Kidney capillary endothelial cell (primary cell): ENCODE data around the gene NFATC4.

ENCODE experiments used
- DNase-seq: peaks from one replicate; pipeline ENCODE4 v3.0.0-alpha.2; 2018; ENCODE audit warnings: low spot score

The NFATC4 gene

DNA sequence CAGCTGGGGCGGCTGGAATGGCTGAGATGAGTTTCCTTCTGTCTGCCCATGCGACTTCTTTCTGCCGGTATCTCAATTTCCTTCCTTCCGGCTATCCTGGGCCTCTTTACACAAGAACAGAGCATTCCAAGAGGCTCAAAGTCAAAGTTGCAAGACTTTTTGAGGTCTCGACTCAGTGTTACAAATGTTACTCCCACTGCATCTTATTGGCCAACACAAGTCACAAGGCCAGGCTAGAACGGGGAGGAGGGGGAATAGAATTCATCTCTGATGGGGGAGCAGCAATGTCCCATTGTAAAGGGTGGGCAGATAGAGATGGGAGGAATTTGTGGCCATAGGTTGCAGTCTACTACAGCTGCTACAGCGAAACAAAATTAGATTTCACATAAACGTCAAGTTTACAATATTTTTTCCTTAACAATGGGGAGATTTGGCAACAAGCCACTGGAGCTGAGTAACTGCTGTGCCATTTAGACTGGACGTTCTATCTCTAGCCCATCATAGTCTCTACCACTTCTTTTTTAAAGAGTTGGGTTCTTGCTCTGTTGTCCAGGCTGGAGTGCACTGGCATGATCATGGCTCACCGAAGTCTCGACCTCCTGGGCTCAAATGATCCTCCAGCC, 21.4 kb downstream of the NFATC4 start:
- DNase-seq = peak; percentile 36

DNA sequence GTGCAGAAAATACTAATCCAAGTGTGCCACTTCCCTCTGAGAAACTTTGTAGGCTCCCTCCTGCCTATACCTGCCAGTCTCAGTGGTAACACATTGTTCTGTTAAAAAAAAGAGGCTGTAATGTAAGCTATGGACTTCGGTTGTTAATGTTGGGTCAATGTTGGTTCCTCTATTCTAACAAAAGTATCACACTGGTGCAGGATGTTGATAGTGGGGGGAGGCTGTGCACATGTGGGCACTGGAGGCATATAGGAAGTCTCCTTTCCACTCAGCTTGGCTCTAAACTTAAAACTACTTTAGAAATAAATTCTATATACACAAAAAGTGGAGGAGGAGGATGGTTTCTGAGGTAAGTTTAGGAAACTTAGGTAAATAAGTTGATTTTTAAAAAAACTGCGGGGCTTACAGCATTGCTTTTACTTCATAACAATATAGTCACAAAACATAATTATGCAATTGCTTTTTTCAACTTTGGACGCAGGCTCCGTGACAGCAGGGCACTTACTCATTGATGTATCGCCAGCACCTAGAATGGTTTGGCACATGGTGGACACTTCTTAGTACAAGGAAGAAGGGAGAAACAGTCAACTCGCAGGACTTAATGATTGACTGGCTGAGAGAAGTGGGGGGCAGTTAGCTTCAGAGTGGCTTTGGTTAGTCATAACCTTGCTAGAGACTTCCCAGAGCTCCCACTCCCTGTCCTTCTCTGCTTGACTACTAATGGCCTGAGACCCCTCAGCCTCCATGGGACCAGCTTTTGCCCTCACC, 22.9 kb downstream of the NFATC4 start:
- no peak for DNase-seq

DNA sequence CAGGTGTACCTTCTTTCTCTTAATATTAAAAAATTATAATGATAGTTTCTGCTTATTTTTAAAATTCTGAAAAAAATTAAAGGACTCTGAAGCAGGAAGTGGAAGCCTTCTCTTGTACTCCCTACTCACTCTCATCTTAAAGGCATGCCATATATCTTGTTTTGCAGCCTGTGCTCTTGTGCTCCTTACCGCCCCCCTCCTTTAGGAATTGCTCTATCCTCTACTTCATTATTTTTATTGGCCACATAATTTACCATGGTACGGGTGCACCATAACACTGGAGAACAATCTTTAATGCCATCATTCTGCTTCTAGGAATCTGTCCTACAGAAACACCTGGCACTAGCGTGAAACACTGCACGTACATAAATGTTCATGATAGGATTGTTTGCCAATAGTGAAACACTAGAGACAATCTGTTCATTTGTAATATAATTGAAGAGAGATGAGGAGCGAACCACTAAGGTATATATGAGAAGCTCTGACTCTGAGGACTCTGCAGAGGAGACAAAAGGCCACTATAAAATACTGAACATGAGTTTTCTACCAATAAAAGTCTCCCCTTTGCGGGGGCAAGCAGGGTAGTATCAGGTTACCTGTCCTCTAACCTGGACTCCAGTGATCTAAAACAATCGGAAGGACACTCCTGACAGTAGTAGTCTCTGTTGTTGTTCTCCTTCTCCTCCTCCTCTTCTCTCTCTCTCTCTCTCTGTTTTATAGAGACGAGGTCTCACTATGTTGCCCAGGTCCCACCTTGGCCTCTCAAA, 24.5 kb downstream of the NFATC4 start:
- DNase-seq = no peak

DNA sequence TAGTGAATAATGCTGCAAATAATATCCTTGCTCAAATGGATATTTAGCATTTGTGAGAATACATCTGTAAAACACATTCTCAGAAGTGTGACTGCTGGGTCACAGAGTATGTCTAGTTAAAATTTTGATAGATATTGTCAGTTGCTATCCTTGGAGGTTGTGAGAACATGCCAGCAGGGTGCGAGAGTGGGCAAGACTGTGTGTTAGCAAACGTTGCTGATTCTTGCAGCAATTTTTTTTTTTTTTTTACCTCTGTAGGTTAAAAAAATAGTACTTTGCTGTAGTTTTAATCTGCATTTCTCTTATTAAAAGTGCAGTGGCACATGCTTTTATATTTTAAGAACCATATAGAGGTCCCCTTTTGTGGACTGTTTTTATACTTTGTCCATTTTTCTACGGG, 26.3 kb downstream of the NFATC4 start:
- no peak for DNase-seq

DNA sequence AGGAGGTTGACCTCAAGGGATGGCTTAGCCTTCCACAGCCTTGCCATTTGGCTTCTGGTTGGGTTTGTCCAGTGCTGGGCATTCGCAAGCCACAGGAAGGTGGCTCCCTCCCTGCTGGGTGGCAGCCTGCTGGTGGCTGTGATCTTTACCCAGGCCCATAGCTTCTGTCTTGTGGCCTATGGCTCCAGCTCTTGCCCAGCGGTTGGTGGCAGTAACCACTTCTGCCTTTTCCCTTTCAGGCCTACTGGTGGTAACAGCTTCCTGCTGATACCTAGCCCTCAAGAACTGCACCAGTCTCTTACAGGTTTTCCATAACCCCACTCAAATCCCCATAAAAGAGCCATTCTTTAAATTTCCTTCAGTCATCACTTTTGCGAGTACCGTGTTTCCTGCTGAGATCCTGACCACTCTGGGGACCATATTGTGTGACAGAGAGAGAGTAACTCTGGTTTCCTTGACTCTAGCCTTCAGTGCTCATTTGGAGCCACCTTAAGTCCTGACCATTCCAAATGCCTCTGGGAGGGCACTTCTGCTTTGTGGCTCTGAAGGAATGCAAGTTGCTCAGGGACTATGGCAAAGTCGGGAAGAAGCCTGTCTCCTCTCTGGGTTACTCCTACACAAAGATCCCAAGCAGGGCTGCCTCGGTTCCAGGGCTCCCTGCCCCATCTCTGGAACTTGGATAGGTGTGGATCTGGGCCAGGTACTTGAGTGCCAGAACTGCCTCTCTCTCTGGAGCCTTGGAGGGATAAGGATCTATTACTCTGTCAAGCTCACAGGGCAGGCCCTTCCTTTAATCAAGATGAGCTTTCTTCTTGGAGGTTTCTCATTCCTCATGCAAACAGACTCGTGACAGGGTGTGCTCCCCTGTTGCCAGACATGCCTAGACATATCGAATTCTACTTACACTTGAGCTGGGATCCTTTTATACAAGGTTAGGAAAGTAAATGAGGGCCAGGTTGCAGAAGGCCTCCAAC, 27.9 kb downstream of the NFATC4 start:
- DNase-seq = no peak

DNA sequence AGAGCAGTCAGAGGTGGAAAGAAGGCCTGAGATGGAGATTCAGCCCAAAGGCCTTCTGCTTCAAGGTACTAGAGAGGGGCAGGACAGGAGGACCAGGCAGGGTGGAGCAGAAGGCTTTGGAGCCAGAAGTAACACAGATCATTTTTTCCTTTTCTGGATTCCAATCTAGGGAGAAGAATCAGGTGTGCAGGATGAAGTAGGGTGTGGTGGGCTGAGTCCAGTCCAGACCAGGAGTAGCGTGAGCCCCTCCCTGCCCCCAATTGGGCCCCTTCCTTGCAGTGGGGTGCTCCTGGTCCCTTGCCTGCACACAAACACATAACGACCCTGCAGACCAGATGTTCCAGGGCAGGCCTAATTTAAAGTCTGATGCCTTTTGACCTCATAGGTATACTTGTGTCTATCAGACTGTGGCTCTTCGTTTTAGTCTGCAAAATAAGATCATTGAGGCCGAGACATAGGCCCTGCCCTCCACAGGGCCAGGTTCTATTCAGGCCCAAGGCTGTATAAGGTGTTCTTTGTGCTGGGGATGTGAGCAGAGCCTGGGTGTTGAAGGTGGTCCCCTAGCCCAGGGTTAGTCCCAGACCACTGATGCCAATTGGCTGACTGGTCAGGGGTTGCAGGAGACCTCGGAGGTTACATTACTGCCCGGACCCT, 29.8 kb downstream of the NFATC4 start:
- DNase-seq = no peak

DNA sequence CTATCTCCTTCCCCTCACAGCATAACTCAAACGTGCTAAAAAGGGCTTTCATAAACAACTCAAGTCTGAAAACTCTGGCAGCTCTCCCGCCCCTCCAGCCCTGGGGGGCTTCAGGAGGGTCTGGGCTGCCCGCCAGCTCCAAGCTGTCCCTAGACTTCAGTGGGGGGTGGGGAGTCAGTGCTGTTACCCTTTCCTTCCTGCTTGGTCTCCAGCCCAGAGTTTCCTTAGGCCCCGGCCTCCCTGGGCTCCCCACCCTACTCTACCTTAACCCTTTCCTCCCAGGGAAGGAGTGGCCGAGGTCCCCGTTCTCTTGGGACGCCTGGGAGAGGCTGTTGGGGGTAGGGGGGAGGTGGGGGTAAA, 30.3 kb downstream of the NFATC4 start:
- no peak for DNase-seq

DNA sequence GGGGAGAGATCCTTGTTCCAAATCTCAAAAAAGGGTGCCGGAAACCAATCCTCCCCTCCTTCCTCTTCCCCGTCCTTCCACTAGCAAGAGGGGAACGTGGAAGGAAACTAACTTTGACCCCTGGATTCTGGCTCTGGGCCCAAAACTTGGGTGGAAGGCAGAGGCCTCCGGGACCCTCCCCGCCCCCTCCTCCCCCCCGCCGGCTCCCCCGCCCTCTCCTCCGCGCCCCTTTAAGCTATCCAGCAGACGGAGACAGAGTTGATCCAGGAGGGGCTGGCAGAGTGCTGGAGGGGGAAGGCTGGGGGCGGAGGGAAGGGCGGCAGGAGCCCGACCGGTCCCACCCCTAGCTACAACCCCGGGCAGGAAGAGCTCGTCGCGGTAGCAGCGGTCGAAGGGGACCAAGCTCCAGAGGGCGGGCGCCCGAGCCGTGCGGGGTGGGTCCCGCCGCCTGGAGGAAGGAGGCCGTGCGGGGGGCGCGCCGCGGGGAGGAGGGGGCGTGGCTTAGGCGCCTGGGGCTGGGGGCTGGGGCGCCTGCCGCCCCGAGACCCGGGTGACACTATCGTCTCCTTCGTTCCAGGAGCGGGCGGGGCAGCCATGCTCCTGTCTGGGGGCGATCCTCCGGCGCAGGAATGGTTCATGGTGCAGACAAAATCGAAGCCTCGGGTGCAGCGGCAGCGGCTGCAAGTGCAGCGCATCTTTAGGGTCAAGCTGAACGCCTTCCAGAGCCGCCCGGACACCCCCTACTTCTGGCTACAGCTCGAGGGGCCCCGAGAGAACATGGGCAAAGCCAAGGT, 30.9 kb downstream of the NFATC4 start, which contains the start of gene NYNRIN:
NYNRIN (plus strand) TSS at position 351 of the 794 bp plus-strand sequence; CDS start at position 595, 244 bp downstream.
- no peak for DNase-seq

DNA sequence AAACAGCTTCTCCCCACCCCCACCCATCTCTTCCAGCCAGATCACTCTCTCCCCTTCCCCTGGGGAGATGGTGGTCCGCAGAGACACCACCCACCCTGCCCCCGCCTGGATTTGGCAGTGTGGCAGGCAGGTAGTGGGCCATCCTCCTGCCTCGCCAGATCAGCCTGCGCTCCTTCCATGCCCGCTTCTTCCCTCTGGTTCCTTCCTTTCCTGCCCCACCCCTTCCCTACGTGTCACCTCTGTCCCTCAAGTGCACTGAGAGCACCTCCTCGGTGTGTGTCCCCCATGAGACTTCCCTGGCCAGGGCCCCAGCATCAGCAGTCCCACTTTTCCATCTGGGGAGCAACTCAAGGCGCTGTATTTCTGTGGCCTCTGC, 31.5 kb downstream of the NFATC4 start:
- no peak for DNase-seq

DNA sequence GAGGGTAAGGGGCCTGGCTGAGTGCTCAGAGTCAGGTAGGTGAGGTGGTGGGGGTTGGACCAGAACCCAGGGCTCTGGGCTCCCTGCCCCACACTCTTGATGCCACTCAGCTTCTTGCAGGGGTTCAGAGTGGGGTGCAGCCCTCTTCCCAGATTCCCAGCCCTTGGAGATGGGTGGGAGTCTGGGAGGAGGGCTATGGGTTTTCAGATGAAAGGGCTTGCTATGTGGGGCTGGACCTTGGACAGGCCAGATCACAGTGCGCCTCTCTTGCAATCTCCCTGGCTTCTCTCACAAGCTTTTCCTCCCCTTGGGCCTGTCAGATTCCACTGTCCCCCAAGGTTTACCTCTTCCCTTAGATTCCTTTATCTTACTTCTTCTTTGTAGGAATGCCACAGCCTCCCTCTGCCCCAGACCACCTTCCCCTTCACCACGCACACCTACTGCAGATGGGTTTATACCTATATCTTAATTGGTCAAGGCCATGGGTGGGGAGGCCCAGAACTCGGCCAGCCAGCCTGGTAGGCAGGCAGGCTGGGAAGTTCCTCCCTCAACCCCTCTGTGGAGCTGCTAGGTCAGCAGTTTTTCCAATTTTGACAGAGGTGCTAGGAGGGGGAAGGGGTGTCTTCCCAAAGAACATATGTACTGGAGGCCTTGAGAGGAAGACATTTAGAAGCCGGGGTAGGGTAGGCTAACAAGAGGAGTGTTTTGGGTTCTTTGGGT, 32.2 kb downstream of the NFATC4 start:
- no peak for DNase-seq

DNA sequence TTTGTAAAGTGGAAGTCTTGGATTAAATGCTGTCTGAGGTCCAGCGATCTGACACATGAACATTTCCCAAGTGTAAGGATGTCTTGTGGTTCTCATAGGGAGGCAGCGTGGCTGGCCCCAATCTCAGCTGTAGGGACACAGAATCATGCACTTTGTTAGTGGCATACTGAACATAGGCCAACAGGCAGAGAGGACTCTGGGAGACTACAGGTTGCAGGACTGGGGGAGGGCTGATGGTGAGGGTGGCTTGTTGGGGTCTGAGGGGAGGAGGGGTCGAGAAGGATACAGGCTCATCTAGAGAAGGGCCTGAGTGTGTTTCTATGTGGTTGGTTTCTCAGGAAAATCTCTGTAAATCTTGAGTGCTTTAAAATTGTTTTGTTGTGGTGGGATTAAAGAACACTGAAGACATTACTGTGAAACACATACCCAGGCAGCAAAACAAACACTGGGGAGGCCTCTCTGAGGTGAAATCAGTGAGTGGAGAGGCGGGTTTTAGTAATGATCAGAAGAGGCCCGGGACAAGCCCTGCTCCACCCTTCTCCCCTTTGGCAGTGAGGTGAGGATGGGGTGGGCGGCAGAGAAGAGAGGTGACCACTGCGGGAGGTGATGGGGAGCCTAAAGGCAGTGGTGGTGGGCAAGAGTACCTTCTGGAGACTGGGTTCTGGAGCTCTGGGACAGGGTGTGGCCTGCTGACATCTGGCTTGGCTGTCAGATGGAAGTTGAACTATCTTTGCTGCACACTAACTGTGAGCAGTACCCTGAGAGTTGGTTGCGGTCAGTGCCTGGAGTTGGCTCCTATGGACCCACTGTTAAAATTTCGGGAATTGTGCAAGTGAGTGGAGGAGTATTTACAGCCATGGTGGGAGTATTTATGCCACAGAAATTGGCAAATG, 34.1 kb downstream of the NFATC4 start:
- DNase-seq = no peak

DNA sequence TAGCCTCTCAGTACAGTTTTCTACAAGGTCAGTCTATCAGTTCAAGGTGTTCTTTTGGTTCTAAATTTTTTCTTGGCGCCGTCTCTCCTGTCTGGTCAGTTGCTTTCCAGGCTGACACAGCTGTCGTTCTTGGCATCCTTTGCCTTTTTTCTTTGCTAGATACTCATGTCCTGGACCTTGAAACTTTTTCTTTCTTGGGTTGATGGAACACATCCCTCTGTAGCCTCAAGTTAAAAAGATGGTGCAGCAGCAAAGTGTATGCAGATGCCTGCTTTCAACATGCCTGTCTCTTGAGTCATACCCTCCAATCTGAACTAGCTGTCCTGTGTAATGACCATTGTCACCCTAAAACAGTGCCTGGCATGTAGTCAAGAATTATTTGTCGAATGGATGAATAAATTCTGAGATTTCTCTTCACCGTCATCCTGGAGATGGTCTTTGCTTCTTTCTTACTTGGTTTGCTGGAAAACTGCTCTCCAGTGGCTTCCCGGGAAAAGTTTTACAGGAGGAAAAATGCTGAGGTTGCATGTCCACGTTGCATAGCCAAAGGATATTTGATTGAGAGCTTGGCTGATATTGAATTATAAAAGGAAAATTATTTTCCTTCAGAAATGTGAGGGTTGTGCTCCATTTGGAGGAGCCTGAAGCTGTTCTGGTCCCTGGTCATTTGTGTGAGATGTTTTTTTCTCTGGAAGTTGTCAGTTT, 35.5 kb downstream of the NFATC4 start:
- DNase-seq = peak; percentile 22

DNA sequence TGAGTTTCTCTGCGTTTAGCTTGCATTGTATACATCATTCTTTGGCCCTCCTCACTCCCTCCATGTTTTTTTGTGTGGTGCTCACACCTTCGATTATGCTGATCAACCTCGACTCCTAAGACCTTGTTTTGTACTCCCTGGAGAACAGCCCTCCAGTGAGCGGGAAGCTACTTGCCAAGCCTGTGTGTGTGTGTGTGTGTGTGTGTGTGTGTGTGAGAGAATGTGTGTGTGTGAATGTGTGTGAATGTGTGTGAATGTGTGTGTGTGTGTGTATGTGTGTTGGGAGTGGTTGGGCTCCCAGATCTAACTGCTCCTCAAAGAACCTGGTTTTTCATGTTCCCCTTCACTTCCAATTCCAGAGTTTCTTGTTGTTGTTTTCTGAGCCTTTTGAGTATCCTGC, 36.8 kb downstream of the NFATC4 start:
- DNase-seq = no peak

DNA sequence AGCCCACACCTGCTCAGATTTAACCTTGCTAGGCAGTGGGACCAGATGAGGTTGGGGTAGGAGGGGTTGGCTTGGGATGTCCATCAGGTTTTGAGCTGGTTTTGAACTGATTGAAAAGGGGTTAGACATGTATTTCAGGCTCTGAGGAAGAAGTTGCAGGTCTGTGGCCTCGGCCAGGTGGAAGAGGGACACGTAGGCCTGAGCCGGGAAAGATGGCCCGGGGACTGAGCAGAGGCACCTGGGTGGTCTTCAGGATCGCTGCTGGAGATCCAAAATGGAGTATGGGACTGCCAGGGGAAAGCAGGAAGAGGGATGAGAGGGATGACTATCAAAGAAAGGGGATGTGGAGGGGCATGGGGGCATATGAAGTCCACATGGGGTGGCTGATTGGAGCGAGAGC, 38.4 kb downstream of the NFATC4 start:
- no peak for DNase-seq

DNA sequence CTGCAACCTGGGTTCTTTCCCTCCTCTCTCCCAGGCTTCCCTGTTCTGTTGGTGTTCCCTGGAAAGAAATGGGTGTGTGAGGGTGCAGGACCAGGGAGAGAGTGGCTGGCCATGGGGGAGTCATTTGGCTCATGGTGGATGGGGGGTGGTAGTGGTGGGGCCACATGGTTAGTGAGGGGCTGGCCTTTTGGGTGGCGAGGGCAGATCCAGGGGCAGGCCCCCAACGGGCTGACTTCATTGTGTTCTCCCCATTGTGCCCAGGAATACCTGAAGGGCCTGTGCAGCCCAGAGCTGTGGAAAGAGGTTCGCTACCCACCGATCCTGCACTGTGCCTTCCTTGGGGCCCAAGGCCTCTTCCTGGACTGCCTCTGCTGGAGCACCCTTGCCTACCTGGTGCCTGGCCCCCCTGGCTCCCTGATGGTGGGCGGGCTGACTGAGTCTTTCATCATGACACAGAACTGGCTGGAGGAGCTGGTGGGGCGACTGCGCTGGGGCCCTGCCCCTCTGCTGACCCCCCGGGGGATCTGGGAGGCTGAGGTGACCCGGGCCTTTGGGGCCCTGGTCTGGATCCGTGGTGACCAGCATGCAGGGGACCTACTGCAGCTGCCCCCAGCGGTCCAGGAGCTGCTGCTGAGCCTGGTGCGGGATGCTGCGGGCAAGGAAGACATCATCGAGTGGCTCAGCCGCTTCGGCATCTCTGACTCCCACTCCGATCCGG, 39.8 kb downstream of the NFATC4 start:
- no peak for DNase-seq

DNA sequence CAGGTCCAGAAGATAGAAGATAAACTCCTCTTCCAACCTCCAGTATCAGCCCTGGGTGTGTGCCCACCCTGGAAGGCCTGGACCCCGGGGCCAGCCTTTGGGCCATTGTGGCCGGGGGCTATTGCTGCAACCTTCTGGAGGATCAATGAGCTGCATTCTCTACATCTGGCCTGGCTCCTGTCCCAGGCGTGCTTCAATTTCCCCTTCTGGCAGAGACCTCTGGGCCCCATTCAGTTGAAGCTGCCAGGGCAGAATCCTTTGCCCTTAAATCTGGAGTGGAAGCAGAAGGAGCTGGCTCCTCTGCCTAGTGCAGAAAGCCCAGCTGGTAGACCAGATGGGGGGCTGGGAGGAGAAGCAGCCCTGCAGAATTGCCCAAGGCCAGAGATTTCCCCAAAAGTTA, 40.8 kb downstream of the NFATC4 start:
- DNase-seq = no peak

DNA sequence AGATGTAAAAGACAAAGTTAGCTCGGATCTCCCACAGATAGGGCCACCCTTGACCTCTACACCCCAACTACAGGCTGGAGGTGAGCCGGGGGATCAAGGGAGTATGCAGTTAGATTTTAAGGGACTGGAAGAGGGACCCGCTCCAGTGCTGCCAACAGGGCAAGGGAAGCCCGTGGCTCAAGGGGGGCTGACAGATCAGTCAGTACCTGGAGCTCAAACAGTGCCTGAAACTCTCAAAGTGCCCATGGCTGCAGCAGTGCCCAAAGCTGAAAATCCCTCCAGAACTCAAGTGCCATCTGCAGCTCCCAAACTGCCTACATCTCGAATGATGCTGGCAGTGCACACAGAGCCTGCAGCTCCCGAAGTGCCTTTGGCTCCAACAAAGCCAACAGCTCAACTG, 41.2 kb downstream of the NFATC4 start:
- DNase-seq = no peak

DNA sequence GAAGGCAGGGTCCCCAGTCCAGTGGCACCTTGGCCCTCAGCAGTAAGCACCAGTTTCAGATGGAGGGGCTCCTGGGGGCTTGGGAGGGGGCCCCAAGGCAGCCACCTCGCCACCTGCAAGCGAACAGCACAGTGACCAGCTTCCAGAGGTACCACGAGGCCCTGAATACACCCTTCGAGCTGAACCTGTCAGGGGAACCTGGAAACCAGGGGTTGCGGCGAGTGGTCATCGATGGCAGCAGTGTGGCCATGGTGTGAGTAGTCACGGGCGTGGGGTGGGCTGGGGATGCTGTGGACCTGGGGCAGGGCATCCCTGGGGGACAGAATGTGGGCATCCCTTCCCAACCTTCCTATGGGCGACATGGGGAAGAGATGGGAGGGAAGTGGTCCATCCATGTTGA, 42.0 kb downstream of the NFATC4 start:
- no peak for DNase-seq
